ENCODE data around the gene RAB44. TPM values are rescaled to one million over a fixed set of nuclear protein-coding genes. Genes with fewer than 3 reads are reported as not detected.

Gene RAB44
- total and polyA plus RNA-seq, 2 of the 13 experiments (the other 11 are each of a cell fraction or from before 2014, with no cell fraction given), result not detected

GRCh38 chr6:36755435-36756348, 58.1 kb downstream of the RAB44 start:
- H3K27ac ChIP-seq (ENCODE audit: extremely low read length, insufficient read depth, low read length), result no peak overlapping the region
- POLR2A ChIA-PET, result no interaction called here
- BruUV-seq (replicated peaks), result no TSS peak
- ATAC-seq (no peak), DNase-seq (ENCODE audit: low spot score) (peak; percentile 40), FAIRE-seq (no peak)
- no peaks in the 10 kb centered on the region; the same call in 1 of the 2 replicates for H4K20me1 ChIP-seq (ENCODE audit: insufficient read depth, low read length)
- H3K9me3 ChIP-seq (ENCODE audit: low read length), result no peaks in the 10 kb centered on the region
- H3K79me2 ChIP-seq (ENCODE audit: insufficient read depth, low read length), result no peaks in the 10 kb centered on the region
- WGBS (ENCODE audit: low lambda C conversion rate), result 20% methylated on average over 19 of the region's 19 CpGs
- no peaks in the 10 kb centered on the region for H3K36me3 ChIP-seq (replicated peaks in 1 of 2; ENCODE audit: control insufficient read depth in 1 of 2, insufficient read depth in 2 of 2, low read length in 2 of 2)
- no peak overlapping the region for H3K9ac ChIP-seq (ENCODE audit: insufficient read depth, low read depth, low read length)
- H3K4me1 ChIP-seq (ENCODE audit: insufficient read depth, low read length), result peaks cover 10% of the 10 kb centered on the region; the same call in 1 of the 2 replicates
- CTCF ChIA-PET (ENCODE audit: low intra/inter-chr PET ratio, low total read pairs), result no interaction called here
- intact Hi-C loops (cut with micrococcal nuclease; ENCODE audit: unreplicated experiment) (no loop called here), in situ Hi-C loops (cut with HindIII; ENCODE audit: extremely low pct_ligation_motif_present, low pct_unique_long_range_greater_than_20kb) (no loop called here)
- no peak overlapping the region for H3K4me2 ChIP-seq (ENCODE audit: low read depth, low read length)
- H3K27me3 ChIP-seq (ENCODE audit: control insufficient read depth in 1 of 2, insufficient read depth in 2 of 2, low read length in 2 of 2), result peaks cover 2 to 74% of the 10 kb centered on the region in 2 experiments; a peak in 4 of 5 replicates
- peak; percentile 64 for TF ChIP-seq FOSL2 (CRISPR knock-in tag; IDR thresholded peaks at IDR 0.05)
- no peak for TF ChIP-seq ZC3H13 (CRISPR knock-in tag; IDR thresholded peaks at IDR 0.05)
- TF ChIP-seq ZMYM3 (CRISPR knock-in tag; IDR thresholded peaks at IDR 0.05), result peak; percentile 44; the same call in 1 of the 2 replicates
- peak; percentile 28; the same call in 1 of the 2 replicates for TF ChIP-seq RCOR2 (CRISPR knock-in tag; IDR thresholded peaks at IDR 0.05)
- no peak for TF ChIP-seq ZNF850 (CRISPR knock-in tag; conservative IDR thresholded peaks at IDR 0.05)
- TF ChIP-seq ZNF609 (CRISPR knock-in tag; IDR thresholded peaks at IDR 0.05; ENCODE audit: borderline replicate concordance), result 0 out of 2 replicates have a peak, but pooled peaks have one; percentile 30
- TF ChIP-seq ZNF343 (CRISPR knock-in tag; IDR thresholded peaks at IDR 0.05), result no peak
- TF ChIP-seq ZNF101 (CRISPR knock-in tag; IDR thresholded peaks at IDR 0.05; ENCODE audit: borderline replicate concordance, low read depth), result no peak
- no peak overlapping the region for H3K4me3 ChIP-seq (replicated peaks in 1 of 3; ENCODE audit: insufficient read depth in 1 of 3, low read depth in 2 of 3, low read length in 3 of 3)
- no peak overlapping the region for H2AFZ ChIP-seq (ENCODE audit: low read length)
